Uterus (tissue), 4 donors: Measurements from ENCODE around the gene TAF11L8. TPM values are rescaled to one million over a fixed set of nuclear protein-coding genes. Genes with fewer than 3 reads are reported as not detected.
"Not testable (repeated sequence)": the region's sequence is repeated elsewhere in the genome, so short reads cannot be mapped to it uniquely, and the experiment has no call there.

Experiments used
- DNase-seq, 2 donors: peaks; one replicate each; pipeline ENCODE4 v3.0.0-alpha.2; 2019 to 2020
- H3K27ac ChIP-seq, 2 donors: fragments of 200-600 bp; sonication (generic); 1 replicate in 1 of 2; 2 replicates in 1 of 2; pipeline ENCODE4 v1.5.1; 2016 to 2018
- H3K27me3 ChIP-seq, 2 donors: fragments of 200-600 bp; sonication (generic); one replicate each; pipeline ENCODE4 v1.5.1; 2018 to 2019; ENCODE audit warnings: control low read depth in 1 of 2
- H3K36me3 ChIP-seq, 2 donors: fragments of 200-600 bp; sonication (generic); one replicate each; pipeline ENCODE4 v1.5.1; 2019; ENCODE audit warnings: control low read depth in 1 of 2
- H3K4me1 ChIP-seq, 2 donors: fragments of 200-600 bp; sonication (generic); one replicate each; pipeline ENCODE4 v1.5.1; 2018 to 2019; ENCODE audit warnings: control low read depth in 1 of 2
- H3K4me3 ChIP-seq, 2 donors: fragments of 200-600 bp; sonication (generic); 1 replicate in 1 of 2; 2 replicates in 1 of 2; pipeline ENCODE4 v1.5.1; 2018 to 2019; ENCODE audit warnings: mild to moderate bottlenecking in 1 of 2
- H3K9me3 ChIP-seq, 2 donors: fragments of 200-600 bp; sonication (generic); one replicate each; pipeline ENCODE4 v1.5.1; 2019; ENCODE audit warnings: control low read depth in 1 of 2
- POLR2A ChIP-seq, 2 donors: fragments of 450-650 bp; IDR thresholded peaks; one replicate each; pipeline ENCODE4 v1.6.1; 2016; ENCODE audit warnings: antibody characterized with exemption in 2 of 2, mild to moderate bottlenecking in 1 of 2, moderate library complexity in 1 of 2
- intact Hi-C: fragments of 100-400 bp; cut with DNase I; formaldehyde crosslinking; loops from one replicate; pipeline ENCODE4 v1.15.1; 2023; ENCODE audit warnings: low total_unique reads
- total RNA-seq, 4 donors: library from RNA; depleted of rRNA in 3 of 4; stranded (reverse); fragments of >200 nt in 3 of 4; gene quantifications; one replicate each; pipeline versions ENCODE4 v1.1.0 to v1.2.4, GENCODE V29; 2014 to 2023
- TF ChIP-seq, protein P1 (sequence below), 4 experiments: fragments of 200-600 bp in 2 of 4; fragments of 450-650 bp in 2 of 4; sonication (generic) in 2 of 4; IDR thresholded peaks; one replicate each; pipeline ENCODE4 v1.5.1; 2016 to 2019; ENCODE audit warnings: antibody characterized with exemption in 4 of 4, mild to moderate bottlenecking in 2 of 4, moderate library complexity in 1 of 4
- donor health status: DM: yes; HTN: yes; CAD: no.

Gene TAF11L8
- total RNA-seq: not detected

DNA sequence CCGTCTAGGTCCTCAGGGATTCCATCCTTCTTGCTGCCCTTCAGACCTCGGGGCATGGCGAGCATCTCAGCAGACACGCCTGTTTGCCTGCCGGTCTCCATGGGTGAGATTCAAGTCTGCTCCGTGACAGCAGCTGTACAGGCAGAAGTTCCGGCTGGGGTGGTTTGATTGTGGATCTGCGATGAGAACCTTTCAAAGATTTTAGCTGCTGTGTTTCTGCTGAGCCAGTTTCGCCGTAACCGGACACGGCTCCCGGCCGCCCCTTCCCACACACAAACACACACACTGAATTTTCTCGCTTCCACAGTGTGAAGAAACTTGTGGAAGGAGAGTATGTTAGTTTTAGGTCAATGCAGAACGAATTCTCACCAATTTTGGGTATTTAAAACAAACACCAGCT lies at the start of gene TAF11L8:
TSS of gene TAF11L8 (minus strand) at position 101 of the 400 bp plus-strand sequence.
- DNase-seq, H3K4me3 ChIP-seq, H3K4me1 ChIP-seq, H3K27ac ChIP-seq, H3K36me3 ChIP-seq, H3K27me3 ChIP-seq, intact Hi-C loops, H3K9me3 ChIP-seq: not testable (repeated sequence)

DNA sequence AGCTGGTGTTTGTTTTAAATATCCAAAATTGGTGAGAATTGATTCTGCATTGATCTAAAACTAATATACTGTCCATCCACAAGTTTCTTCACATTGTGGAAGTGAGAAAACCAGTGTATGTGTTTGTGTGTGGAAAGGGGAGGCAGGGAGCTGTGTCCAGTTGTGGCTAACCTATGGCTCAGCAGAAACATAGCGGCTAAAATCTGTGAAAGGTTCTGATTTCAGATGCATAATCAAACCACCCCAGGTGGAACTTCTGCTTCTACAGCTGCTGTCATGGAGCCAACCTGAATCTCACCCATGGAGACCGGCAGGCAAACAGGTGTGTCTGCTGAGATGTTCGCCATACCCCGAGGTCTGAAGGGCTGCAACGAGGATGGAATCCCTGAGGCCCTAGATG lies 43.4 kb upstream of the TAF11L8 start, which contains the start of gene TAF11L14:
TSS of gene TAF11L14 (plus strand) at position 301 of the 400 bp plus-strand sequence.
- intact Hi-C loops: no loop called here
- Histone ChIP-seq H3K27me3 (no peaks in the 10 kb centered on the region), H3K36me3 (no peaks in the 10 kb centered on the region), H3K4me3 (no peak within 1 kb of the TSS), H3K9me3 (no peaks in the 10 kb centered on the region), H3K4me1 (no peaks in the 10 kb centered on the region), H3K27ac (no peak within 1 kb of the TSS)
- DNase-seq: no peak
- no peak for TF ChIP-seq POLR2A (IDR thresholded peaks at IDR 0.05)
- TF ChIP-seq, protein P1, sequence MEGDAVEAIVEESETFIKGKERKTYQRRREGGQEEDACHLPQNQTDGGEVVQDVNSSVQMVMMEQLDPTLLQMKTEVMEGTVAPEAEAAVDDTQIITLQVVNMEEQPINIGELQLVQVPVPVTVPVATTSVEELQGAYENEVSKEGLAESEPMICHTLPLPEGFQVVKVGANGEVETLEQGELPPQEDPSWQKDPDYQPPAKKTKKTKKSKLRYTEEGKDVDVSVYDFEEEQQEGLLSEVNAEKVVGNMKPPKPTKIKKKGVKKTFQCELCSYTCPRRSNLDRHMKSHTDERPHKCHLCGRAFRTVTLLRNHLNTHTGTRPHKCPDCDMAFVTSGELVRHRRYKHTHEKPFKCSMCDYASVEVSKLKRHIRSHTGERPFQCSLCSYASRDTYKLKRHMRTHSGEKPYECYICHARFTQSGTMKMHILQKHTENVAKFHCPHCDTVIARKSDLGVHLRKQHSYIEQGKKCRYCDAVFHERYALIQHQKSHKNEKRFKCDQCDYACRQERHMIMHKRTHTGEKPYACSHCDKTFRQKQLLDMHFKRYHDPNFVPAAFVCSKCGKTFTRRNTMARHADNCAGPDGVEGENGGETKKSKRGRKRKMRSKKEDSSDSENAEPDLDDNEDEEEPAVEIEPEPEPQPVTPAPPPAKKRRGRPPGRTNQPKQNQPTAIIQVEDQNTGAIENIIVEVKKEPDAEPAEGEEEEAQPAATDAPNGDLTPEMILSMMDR (IDR thresholded peaks at IDR 0.05): no peak

DNA sequence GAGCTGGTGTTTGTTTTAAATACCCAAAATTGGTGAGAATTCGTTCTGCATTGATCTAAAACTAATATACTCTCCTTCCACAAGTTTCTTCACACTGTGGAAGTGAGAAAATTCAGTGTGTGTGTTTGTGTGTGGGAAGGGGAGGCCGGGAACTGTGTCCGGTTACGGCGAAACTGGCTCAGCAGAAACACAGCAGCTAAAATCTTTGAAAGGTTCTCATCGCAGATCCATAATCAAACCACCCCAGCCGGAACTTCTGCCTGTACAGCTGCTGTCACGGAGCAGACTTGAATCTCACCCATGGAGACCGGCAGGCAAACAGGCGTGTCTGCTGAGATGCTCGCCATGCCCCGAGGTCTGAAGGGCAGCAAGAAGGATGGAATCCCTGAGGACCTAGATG lies 41.0 kb upstream of the TAF11L8 start, which contains the start of gene TAF11L13:
TSS of gene TAF11L13 (plus strand) at position 301 of the 400 bp plus-strand sequence.
- H3K4me3 ChIP-seq, H3K27ac ChIP-seq, intact Hi-C loops, H3K27me3 ChIP-seq, DNase-seq, H3K36me3 ChIP-seq, H3K4me1 ChIP-seq, H3K9me3 ChIP-seq: not testable (repeated sequence)

DNA sequence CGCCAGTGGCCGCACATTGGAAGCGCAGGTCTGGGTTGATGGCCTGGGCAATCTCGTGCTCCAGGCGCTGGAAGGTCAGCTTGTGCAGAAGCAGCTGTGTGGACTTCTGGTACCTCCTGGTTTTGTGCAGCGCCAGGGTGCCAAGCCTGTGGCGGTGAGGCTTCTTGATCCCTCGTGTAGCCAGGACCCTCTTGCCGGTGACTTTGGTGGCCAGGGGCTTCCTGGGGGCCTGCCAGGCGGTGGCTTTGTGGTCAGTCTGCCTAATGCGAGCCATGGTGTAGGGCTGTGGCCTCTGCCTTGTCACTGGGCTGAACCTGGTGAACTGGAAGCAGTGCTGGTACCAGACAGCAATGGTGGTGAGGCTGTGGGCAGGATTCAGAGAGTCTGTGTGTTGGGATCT lies 34.9 kb upstream of the TAF11L8 start:
- Histone ChIP-seq H3K4me3 (no peak overlapping the region), H3K36me3 (no peaks in the 10 kb centered on the region), H3K4me1 (no peaks in the 10 kb centered on the region), H3K27me3 (no peaks in the 10 kb centered on the region), H3K9me3 (no peaks in the 10 kb centered on the region), H3K27ac (no peak overlapping the region)
- intact Hi-C loops: no loop called here
- no peak for DNase-seq
- no peak for TF ChIP-seq POLR2A (IDR thresholded peaks at IDR 0.05)
- TF ChIP-seq, protein P1 (IDR thresholded peaks at IDR 0.05): no peak

DNA sequence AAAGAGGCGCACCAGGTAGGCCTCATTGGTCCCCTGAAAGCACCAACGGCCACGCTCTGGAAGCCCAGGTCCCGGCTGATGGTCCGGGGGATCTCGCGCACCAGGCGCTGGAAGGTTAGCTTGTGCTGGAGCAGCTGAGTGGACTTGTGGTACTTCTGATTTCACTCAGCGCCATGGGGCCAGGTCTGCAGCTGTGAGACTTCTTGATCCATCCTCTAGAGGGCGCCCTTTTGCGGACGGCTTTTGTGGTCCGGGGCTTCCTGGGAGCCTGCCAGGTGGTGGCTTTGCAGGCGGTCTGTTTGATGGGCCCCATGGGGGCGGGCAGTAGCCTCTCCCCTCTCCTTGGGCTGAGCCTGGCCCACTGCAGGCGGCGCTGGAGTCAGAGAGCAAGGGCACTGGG lies 29.9 kb upstream of the TAF11L8 start:
- no peak for TF ChIP-seq POLR2A (IDR thresholded peaks at IDR 0.05)
- TF ChIP-seq, protein P1 (IDR thresholded peaks at IDR 0.05): no peak
- Histone ChIP-seq H3K4me3 (no peak overlapping the region), H3K36me3 (no peaks in the 10 kb centered on the region), H3K27ac (no peak overlapping the region), H3K27me3 (no peaks in the 10 kb centered on the region), H3K9me3 (no peaks in the 10 kb centered on the region), H3K4me1 (no peaks in the 10 kb centered on the region)
- no peak for DNase-seq
- intact Hi-C loops: no loop called here

DNA sequence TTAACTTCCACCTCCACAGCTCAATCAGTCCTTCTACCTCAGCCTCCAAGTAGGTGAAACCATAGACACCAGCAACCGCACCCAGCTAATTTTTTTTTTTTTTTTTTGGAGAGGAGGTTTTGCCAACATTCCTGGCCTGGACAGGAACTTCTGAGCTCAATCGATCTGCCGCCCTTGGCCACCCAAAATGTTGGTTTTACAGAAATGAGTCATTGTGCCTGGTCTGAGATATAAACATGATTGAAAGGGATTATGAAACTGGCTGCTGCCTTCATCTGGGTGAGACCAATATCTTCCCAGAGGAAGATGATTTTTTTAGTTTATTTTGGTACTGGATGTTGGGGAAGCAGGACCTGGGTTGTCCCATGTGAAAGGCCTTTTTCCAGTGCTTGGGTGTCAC lies 28.6 kb upstream of the TAF11L8 start:
- Histone ChIP-seq H3K9me3 (no peaks in the 10 kb centered on the region), H3K27ac (no peak overlapping the region), H3K27me3 (no peaks in the 10 kb centered on the region), H3K4me3 (no peak overlapping the region), H3K4me1 (no peaks in the 10 kb centered on the region), H3K36me3 (no peaks in the 10 kb centered on the region)
- TF ChIP-seq POLR2A (IDR thresholded peaks at IDR 0.05): no peak
- TF ChIP-seq, protein P1 (IDR thresholded peaks at IDR 0.05): no peak
- DNase-seq: no peak
- intact Hi-C loops: no loop called here
